H1 (cell line): ENCODE data around the gene FGF5. TPM values are rescaled to one million over a fixed set of nuclear protein-coding genes. Genes with fewer than 3 reads are reported as not detected.

Experiments
- CTCF ChIA-PET: fragments of 300-600 bp; sonication (Branson Sonifier 250); formaldehyde crosslinking; loops from one replicate; lab custom pipeline; 2021; ENCODE audit not compliant: partially characterized antibody; lab: Charles Lee
- POLR2A ChIA-PET: fragments of 300-600 bp; sonication (Branson Sonifier 250); formaldehyde crosslinking; loops from one replicate; lab custom pipeline; 2021; ENCODE audit warnings: inconsistent platforms; ENCODE audit not compliant: partially characterized antibody; lab: Charles Lee
- DNase-seq, 2 experiments: peaks; one replicate each; pipeline versions ENCODE4 v3.0.0 to v3.0.0-alpha.2; 2010 to 2022; ENCODE audit warnings: low spot score in 2 of 2, low read depth in 1 of 2, mixed read lengths in 1 of 2
- FAIRE-seq: peaks from 2 replicates; lab custom pipeline; 2011; peaks lifted over from hg19 to GRCh38; lab: Jason Lieb, UNC
- H2AFZ ChIP-seq: 2 replicates; pipeline ENCODE4 v1.8.1; 2012; ENCODE audit warnings: low read length, inconsistent platforms
- H2AK5ac ChIP-seq: 2 replicates; pipeline ENCODE4 v1.6.1; 2013; ENCODE audit warnings: low read depth, low read length
- H2BK120ac ChIP-seq: replicated peaks from 2 replicates; pipeline ENCODE3; 2013; ENCODE audit warnings: low read depth, low read length, inconsistent platforms
- H2BK12ac ChIP-seq: 2 replicates; pipeline ENCODE4 v1.6.1; 2013; ENCODE audit warnings: low read depth, low read length
- H2BK15ac ChIP-seq: 2 replicates; pipeline ENCODE4 v1.6.1; 2013; ENCODE audit warnings: low read length
- H2BK20ac ChIP-seq: 2 replicates; pipeline ENCODE4 v1.6.1; 2013; ENCODE audit warnings: low read length
- H2BK5ac ChIP-seq: 2 replicates; pipeline ENCODE4 v1.6.1; 2013; ENCODE audit warnings: low read depth, low read length
- H3K14ac ChIP-seq: 2 replicates; pipeline ENCODE4 v1.6.1; 2013; ENCODE audit warnings: inconsistent platforms; ENCODE audit not compliant: insufficient read length
- H3K18ac ChIP-seq: 2 replicates; pipeline ENCODE4 v1.6.1; 2013; ENCODE audit warnings: low read length; ENCODE audit errors: extremely low read depth
- H3K23ac ChIP-seq: 2 replicates; pipeline ENCODE4 v1.6.1; 2013; ENCODE audit warnings: inconsistent platforms; ENCODE audit not compliant: insufficient read length
- H3K23me2 ChIP-seq: 2 replicates; pipeline ENCODE4 v1.6.1; 2013; ENCODE audit warnings: low read depth, low read length
- H3K27ac ChIP-seq: 2 replicates; pipeline ENCODE4 v1.6.1; 2011; ENCODE audit warnings: low read depth, low read length, inconsistent platforms
- H3K27me3 ChIP-seq, 4 experiments: replicated peaks in 1 of 4; 1 replicate in 1 of 4; 2 replicates in 3 of 4; pipeline versions ENCODE4 v1.6.1 to v1.8.1; 2011 to 2013; ENCODE audit warnings: low read length in 3 of 4, mild to moderate bottlenecking in 3 of 4, inconsistent platforms in 2 of 4, mixed read lengths in 2 of 4, moderate library complexity in 1 of 4; ENCODE audit not compliant: control insufficient read depth in 3 of 4, insufficient read depth in 3 of 4; ENCODE audit errors: extremely low read depth in 1 of 4
- H3K36me3 ChIP-seq, 4 experiments: 2 replicates each; pipeline versions ENCODE4 v1.6.1 to v1.8.1; 2011 to 2013; ENCODE audit warnings: mild to moderate bottlenecking in 4 of 4, low read length in 3 of 4, moderate library complexity in 2 of 4, control low read depth in 1 of 4, inconsistent platforms in 1 of 4; ENCODE audit not compliant: insufficient read depth in 4 of 4, control insufficient read depth in 2 of 4
- H3K4ac ChIP-seq: replicated peaks from 2 replicates; pipeline ENCODE3; 2013; ENCODE audit warnings: low read length, low read depth, mixed read lengths, inconsistent platforms; ENCODE audit not compliant: insufficient read length
- H3K4me1 ChIP-seq, 4 experiments: replicated peaks in 1 of 4; 1 replicate in 1 of 4; 2 replicates in 3 of 4; pipeline versions ENCODE4 v1.6.1 to v1.8.1; 2011 to 2013; ENCODE audit warnings: low read length in 3 of 4, inconsistent platforms in 2 of 4, mixed read lengths in 1 of 4; ENCODE audit not compliant: insufficient read depth in 4 of 4, control insufficient read depth in 3 of 4
- H3K4me2 ChIP-seq, 2 experiments: 2 replicates each; pipeline versions ENCODE4 v1.6.1 to v1.8.1; 2011 to 2013; ENCODE audit warnings: low read depth in 2 of 2, low read length in 2 of 2, control low read depth in 1 of 2, inconsistent platforms in 1 of 2, mild to moderate bottlenecking in 1 of 2; ENCODE audit not compliant: insufficient read depth in 1 of 2
- H3K4me3 ChIP-seq, 4 experiments: fragments of 200-600, 300-600 bp in 1 of 4; sonication (generic), shearing (Covaris generic), sonication (Bioruptor Twin) in 1 of 4; 2 replicates each; pipeline versions ENCODE4 v1.5.1 to v1.8.1; 2011 to 2016; ENCODE audit warnings: low read length in 4 of 4, low read depth in 3 of 4, control low read depth in 2 of 4, inconsistent platforms in 2 of 4, mild to moderate bottlenecking in 2 of 4, mixed read lengths in 1 of 4, moderate library complexity in 1 of 4; ENCODE audit not compliant: insufficient read depth in 2 of 4; ENCODE audit errors: extremely low read depth in 1 of 4
- H3K56ac ChIP-seq: replicated peaks from 2 replicates; pipeline ENCODE3; 2013; ENCODE audit warnings: low read depth, mild to moderate bottlenecking, mixed read lengths, low read length, inconsistent platforms; ENCODE audit not compliant: insufficient read length
- H3K79me1 ChIP-seq: 2 replicates; pipeline ENCODE4 v1.6.1; 2013; ENCODE audit warnings: low read depth, low read length, control low read depth
- H3K79me2 ChIP-seq, 2 experiments: 2 replicates each; pipeline versions ENCODE4 v1.6.1 to v1.8.1; 2012 to 2013; ENCODE audit warnings: low read length in 2 of 2, mild to moderate bottlenecking in 2 of 2, inconsistent platforms in 1 of 2; ENCODE audit not compliant: insufficient read depth in 2 of 2, control insufficient read depth in 1 of 2
- H3K9ac ChIP-seq, 4 experiments: replicated peaks in 1 of 4; 1 replicate in 1 of 4; 2 replicates in 3 of 4; pipeline versions ENCODE4 v1.6.1 to v1.8.1; 2011 to 2013; ENCODE audit warnings: low read depth in 3 of 4, low read length in 3 of 4, control low read depth in 2 of 4, mild to moderate bottlenecking in 2 of 4, moderate library complexity in 2 of 4, inconsistent platforms in 1 of 4; ENCODE audit errors: extremely low read depth in 1 of 4
- H3K9me3 ChIP-seq, 2 experiments: 2 replicates each; pipeline versions ENCODE4 v1.6.1 to v1.8.1; 2012 to 2013; ENCODE audit warnings: mild to moderate bottlenecking in 2 of 2, moderate library complexity in 2 of 2, control low read depth in 1 of 2, inconsistent platforms in 1 of 2, low read depth in 1 of 2, low read length in 1 of 2, mixed read lengths in 1 of 2; ENCODE audit not compliant: insufficient read depth in 2 of 2
- H4K20me1 ChIP-seq, 2 experiments: replicated peaks in 1 of 2; 2 replicates each; pipeline versions ENCODE3 to v1.8.1; 2011 to 2013; ENCODE audit warnings: inconsistent platforms in 2 of 2, low read length in 2 of 2, mild to moderate bottlenecking in 1 of 2; ENCODE audit not compliant: insufficient read depth in 2 of 2, control insufficient read depth in 1 of 2
- H4K5ac ChIP-seq: 2 replicates; pipeline ENCODE4 v1.6.1; 2013; ENCODE audit warnings: low read length, low read depth, mixed read lengths, inconsistent platforms; ENCODE audit not compliant: insufficient read length
- H4K8ac ChIP-seq: 2 replicates; pipeline ENCODE4 v1.8.0; 2013; ENCODE audit warnings: mild to moderate bottlenecking, moderate library complexity, low read length, inconsistent platforms; ENCODE audit not compliant: insufficient read depth; ENCODE audit errors: extremely low read depth
- H4K91ac ChIP-seq: replicated peaks from 2 replicates; pipeline ENCODE3; 2013; ENCODE audit warnings: low read length, mixed read lengths, inconsistent platforms; ENCODE audit not compliant: insufficient read length
- BACH1 ChIP-seq: IDR thresholded peaks from 2 replicates; pipeline ENCODE4 v1.6.1; 2012; ENCODE audit warnings: low read length, improper control_type of control experiment
- POLR2AphosphoS5 ChIP-seq: IDR thresholded peaks from 2 replicates; pipeline ENCODE4 v1.6.1; 2011; ENCODE audit warnings: low read depth, low read length
- SP4 ChIP-seq: IDR thresholded peaks from 2 replicates; pipeline ENCODE4 v1.6.1; 2012; ENCODE audit warnings: low read length, inconsistent platforms
- TAF1 ChIP-seq: IDR thresholded peaks from 2 replicates; pipeline ENCODE4 v1.6.1; 2011; ENCODE audit warnings: mild to moderate bottlenecking, low read depth, low read length
- TEAD4 ChIP-seq: IDR thresholded peaks from 2 replicates; pipeline ENCODE4 v1.6.1; 2012; ENCODE audit warnings: low read depth, low read length, inconsistent platforms, mixed read lengths
- WGBS, 2 experiments: shearing (Covaris generic) in 1 of 2; methylation state at CpG; one replicate each; pipeline versions ENCODE4 v1.1.6 to v1.1.7; 2013 to 2015; ENCODE audit warnings: low lambda C conversion rate in 2 of 2, mixed read lengths in 2 of 2, inconsistent platforms in 1 of 2, low coverage in 1 of 2, missing lambda C conversion rate in 1 of 2; ENCODE audit not compliant: insufficient replicate concordance in 2 of 2, insufficient coverage in 1 of 2, insufficient read length in 1 of 2; ENCODE audit errors: extremely low coverage in 1 of 2, missing lambda C conversion rate in 1 of 2; 5-methylcytosine and 5-hydroxymethylcytosine counted together
- polyA plus RNA-seq, 7 experiments: library from polyadenylated mRNA; depleted of rRNA in 3 of 7; stranded (reverse) in 5 of 7; unstranded in 2 of 7; fragments of >200 nt in 5 of 7; fragments of 200-250 nt in 2 of 7; gene quantifications; 1 replicate in 5 of 7; 2 replicates in 1 of 7; 4 replicates in 1 of 7; pipeline versions ENCODE4 v1.2.1 to v1.2.3, GENCODE V29; 2011 to 2013; ENCODE audit warnings: missing spikeins in 2 of 7, mixed read lengths in 2 of 7
- total RNA-seq: library from RNA; stranded (reverse); fragmentation: NEBNext Ultra II Directional; extraction: Animal tissue kit (Norgen Biotek cat#: 25700); gene quantifications from 2 replicates; pipeline ENCODE4 v1.2.1, GENCODE V29; 2021
- TF ChIP-seq, protein P1 (sequence below): IDR thresholded peaks from 2 replicates; pipeline ENCODE4 v1.6.1; 2011; ENCODE audit warnings: low read length, improper control_type of control experiment

Gene FGF5
- total and polyA plus RNA-seq, 2 of the 8 experiments (the other 6 are each of a cell fraction or from before 2014, with no cell fraction given), result not detected

DNA sequence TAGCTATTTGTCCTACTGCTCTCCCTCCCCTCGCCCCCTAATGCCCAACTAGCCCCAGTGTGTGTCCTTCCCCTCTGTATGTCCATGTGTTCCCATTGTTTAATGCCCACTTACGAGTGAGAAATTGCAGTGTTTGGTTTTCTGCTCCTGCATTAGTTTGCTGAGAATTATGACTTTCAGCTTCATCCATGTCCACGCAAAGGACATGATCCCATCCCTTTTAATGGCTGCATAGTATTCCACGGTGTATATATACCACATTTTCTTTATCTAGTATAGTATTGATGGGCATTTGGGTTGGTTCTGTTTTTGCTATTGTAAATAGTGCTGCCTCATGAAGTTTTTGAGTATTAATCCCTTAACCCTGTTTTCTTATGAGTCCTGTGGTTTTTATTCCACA, 35.4 kb downstream of the FGF5 start:
- Histone ChIP-seq H4K5ac (no peak overlapping the region), H3K36me3 (0 out of 8 replicates have a peak, but pooled peaks cover 0 to 3% (median 0%) of the 10 kb centered on the region in 4 experiments), H2AFZ (no peak overlapping the region), H3K4me3 (no peak overlapping the region), H3K9ac (no peak overlapping the region), H3K23me2 (no peaks in the 10 kb centered on the region), H2BK12ac (no peak overlapping the region), H3K14ac (no peak overlapping the region), H2BK20ac (no peak overlapping the region), H4K91ac (no peak overlapping the region), H4K8ac (no peak overlapping the region), H2AK5ac (no peak overlapping the region), H3K9me3 (peaks cover 3 to 7% of the 10 kb centered on the region in 2 experiments; a peak in 1 of 4 replicates), H3K4me2 (no peak overlapping the region), H2BK5ac (no peak overlapping the region), H3K79me1 (no peaks in the 10 kb centered on the region), H3K27ac (no peak overlapping the region), H3K23ac (no peak overlapping the region), H2BK15ac (no peak overlapping the region), H3K27me3 (no peaks in the 10 kb centered on the region), H3K4ac (no peak overlapping the region), H3K4me1 (no peaks in the 10 kb centered on the region), H3K56ac (no peak overlapping the region), H3K79me2 (no peaks in the 10 kb centered on the region), H3K18ac (no peak overlapping the region), H2BK120ac (no peak overlapping the region), H4K20me1 (no peaks in the 10 kb centered on the region)
- POLR2A ChIA-PET, result no interaction called here
- no peak for DNase-seq
- CTCF ChIA-PET, result interaction anchor here (0.9 to 1.1 kb wide), 2 partner anchors 8 to 20 kb away, joined by 3 to 5 read pairs; no protein-coding TSS in a partner anchor
- TF ChIP-seq BACH1 (no peak), TAF1 (no peak), SP4 (no peak), TEAD4 (no peak), POLR2AphosphoS5 (no peak)
- TF ChIP-seq, protein P1, sequence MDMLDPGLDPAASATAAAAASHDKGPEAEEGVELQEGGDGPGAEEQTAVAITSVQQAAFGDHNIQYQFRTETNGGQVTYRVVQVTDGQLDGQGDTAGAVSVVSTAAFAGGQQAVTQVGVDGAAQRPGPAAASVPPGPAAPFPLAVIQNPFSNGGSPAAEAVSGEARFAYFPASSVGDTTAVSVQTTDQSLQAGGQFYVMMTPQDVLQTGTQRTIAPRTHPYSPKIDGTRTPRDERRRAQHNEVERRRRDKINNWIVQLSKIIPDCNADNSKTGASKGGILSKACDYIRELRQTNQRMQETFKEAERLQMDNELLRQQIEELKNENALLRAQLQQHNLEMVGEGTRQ, result no peak
- FAIRE-seq, result no peak
- WGBS, 2 experiments, result 73% methylated on average over 4 of the region's 4 CpGs; no CpG with 5 or more reads in 1 of the 2 experiments
